ENCODE measurements around the gene XRCC6.

GRCh38 chr22:41713004-41713403 lies 91.9 kb downstream of the XRCC6 start:
- TF ChIP-seq POLR2A (IDR thresholded peaks at IDR 0.05; ENCODE audit: insufficient read depth in 1 of 2, low read depth in 2 of 2, low read length in 2 of 2) (no peak), ZNF343 (CRISPR knock-in tag; IDR thresholded peaks at IDR 0.05) (no peak), ZNF235 (CRISPR knock-in tag; IDR thresholded peaks at IDR 0.05; ENCODE audit: borderline replicate concordance) (no peak), SP140L (CRISPR knock-in tag; IDR thresholded peaks at IDR 0.05; ENCODE audit: borderline replicate concordance) (no peak), ZBTB20 (CRISPR knock-in tag; IDR thresholded peaks at IDR 0.05; ENCODE audit: borderline replicate concordance, low read depth) (no peak), NFE2 (CRISPR knock-in tag; IDR thresholded peaks at IDR 0.05) (no peak), GRHL1 (CRISPR knock-in tag; conservative IDR thresholded peaks at IDR 0.05) (no peak), RAD21 (CRISPR knock-in tag; IDR thresholded peaks at IDR 0.05) (no peak), ZFP62 (CRISPR knock-in tag; IDR thresholded peaks at IDR 0.05) (no peak), ZNF367 (CRISPR knock-in tag; IDR thresholded peaks at IDR 0.05; ENCODE audit: borderline replicate concordance) (no peak), FOXK2 (IDR thresholded peaks at IDR 0.05) (no peak)
